GM10248 (cell line): ENCODE measurements around the gene PHETA1.
"Not testable (repeated sequence)": the region's sequence is repeated elsewhere in the genome, so short reads cannot be mapped to it uniquely, and the experiment has no call there.

Experiments
- CTCF ChIA-PET: fragments of 300-600 bp; sonication (Branson Sonifier 250); formaldehyde crosslinking; extraction: SDS; loops from one replicate; lab custom pipeline; 2021; ENCODE audit warnings: antibody characterized with exemption; lab: Yijun Ruan, JAX
- POLR2A ChIA-PET: fragments of 350-650 bp; sonication (Branson Sonifier 250); formaldehyde crosslinking; extraction: SDS; loops from one replicate; lab custom pipeline; 2020; ENCODE audit warnings: antibody characterized with exemption; lab: Yijun Ruan, JAX
- DNase-seq: peaks from one replicate; pipeline ENCODE4 v3.0.0; 2012; ENCODE audit errors: extremely low spot score
- CTCF ChIP-seq: IDR thresholded peaks from 2 replicates; pipeline ENCODE4 v1.5.1; 2012; ENCODE audit warnings: mild to moderate bottlenecking, low read depth; ENCODE audit errors: extremely low read depth, missing control alignments, control extremely low read depth

The PHETA1 gene

GRCh38 chr12:111404362-111405148 is 35.7 kb upstream of the PHETA1 start:
- CTCF ChIA-PET, result interaction anchor here (1.0 to 25.8 kb wide), 5 partner anchors 8 to 74 kb away, joined by 3 to 1216 read pairs (median 12); no protein-coding TSS in a partner anchor
- TF ChIP-seq CTCF, result no peak
- POLR2A ChIA-PET, result interaction anchor here (1.3 to 2.1 kb wide), 3 partner anchors 8 to 40 kb away, joined by 4 to 7 read pairs (median 7); no protein-coding TSS in a partner anchor
- DNase-seq, result peak; percentile 59

- POLR2A ChIA-PET, DNase-seq: not testable (repeated sequence)
- CTCF ChIA-PET, result interaction anchor here (3.8 to 25.8 kb wide), 2 partner anchors 10 to 40 kb away, joined by 12 to 1216 read pairs; no protein-coding TSS in a partner anchor
Measured at GRCh38 chr12:111402490-111402824, 33.6 kb upstream of the PHETA1 start.

GRCh38 chr12:111401167-111401605 is 32.3 kb upstream of the PHETA1 start:
- ChIA-PET CTCF (interaction anchor here (25.8 kb wide), 1 partner anchor 41 kb away, joined by 1216 read pairs; no protein-coding TSS in a partner anchor), POLR2A (no interaction called here)
- no peak for TF ChIP-seq CTCF
- no peak for DNase-seq

GRCh38 chr12:111399741-111400404 is 31.0 kb upstream of the PHETA1 start:
- CTCF ChIA-PET, result interaction anchor here (2.0 to 25.8 kb wide), 2 partner anchors 43 to 413 kb away, joined by 6 to 1216 read pairs; no protein-coding TSS in a partner anchor
- POLR2A ChIA-PET, DNase-seq: not testable (repeated sequence)

- ChIA-PET POLR2A (no interaction called here), CTCF (interaction anchor here (0.8 to 25.8 kb wide), 7 partner anchors 10 to 414 kb away, joined by 3 to 1216 read pairs (median 6); partner anchors contain the start of genes ACAD10 and BRAP)
- DNase-seq, result no peak
- no peak for TF ChIP-seq CTCF
Measured at GRCh38 chr12:111398530-111398929, 29.6 kb upstream of the PHETA1 start.

- POLR2A ChIA-PET, result no interaction called here
- DNase-seq, result peak; percentile 87
- CTCF ChIA-PET, result interaction anchor here (0.6 to 25.8 kb wide), 66 partner anchors 8 to 581 kb away, joined by 3 to 1216 read pairs (median 5); partner anchors contain the start of genes ACAD10, BRAP, PHETA1 and SH2B3
- peak; percentile 99 for TF ChIP-seq CTCF
Measured at GRCh38 chr12:111396726-111397445, 28.0 kb upstream of the PHETA1 start.

GRCh38 chr12:111396271-111396670 is 27.4 kb upstream of the PHETA1 start:
- DNase-seq, POLR2A ChIA-PET: not testable (repeated sequence)
- CTCF ChIA-PET, result interaction anchor here (0.8 to 25.8 kb wide), 49 partner anchors 9 to 580 kb away, joined by 3 to 1216 read pairs (median 7); partner anchors contain the start of genes PHETA1 and SH2B3
